DMS79 (cell line): ENCODE measurements around the gene DOK6.
"Not testable (repeated sequence)": the region's sequence is repeated elsewhere in the genome, so short reads cannot be mapped to it uniquely, and the experiment has no call there.

ENCODE experiments used
- DNase-seq: peaks from one replicate; lab custom pipeline; 2025; lab: John Stamatoyannopoulos, UW

Gene DOK6

DNA sequence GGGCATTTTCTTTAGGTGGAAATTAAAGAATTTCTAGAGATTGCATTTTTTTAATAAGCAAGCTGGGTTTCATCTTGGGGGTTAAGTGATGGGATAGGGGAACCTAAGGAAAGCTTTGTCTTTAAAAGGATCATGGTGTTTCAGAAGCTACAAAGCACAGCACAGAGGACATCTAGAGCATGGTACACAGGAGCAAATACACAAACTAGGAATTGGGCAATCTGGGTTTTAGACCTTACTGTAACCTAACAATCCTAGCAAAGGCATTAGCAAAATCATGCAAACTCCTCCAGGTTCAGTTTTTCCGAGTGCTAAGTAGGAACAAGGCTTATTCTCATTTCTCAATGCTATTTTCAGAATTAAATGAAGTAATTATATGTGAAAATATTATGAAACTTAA, 412.9 kb downstream of the DOK6 start:
- no peak for DNase-seq

- no peak for DNase-seq
Measured at GRCh38 chr18:69814861-69815385, 414.2 kb downstream of the DOK6 start.

GRCh38 chr18:69817335-69817940, 416.8 kb downstream of the DOK6 start:
- no peak for DNase-seq

- DNase-seq: no peak
Measured at GRCh38 chr18:69819460-69819859, 418.8 kb downstream of the DOK6 start.

- DNase-seq: no peak
Measured at GRCh38 chr18:69820538-69820937, 419.9 kb downstream of the DOK6 start.

GRCh38 chr18:69830189-69830588, 429.5 kb downstream of the DOK6 start:
- no peak for DNase-seq

- not testable (repeated sequence) for DNase-seq
Measured at GRCh38 chr18:69834980-69835379, 434.3 kb downstream of the DOK6 start.

GRCh38 chr18:69838003-69838402, 437.3 kb downstream of the DOK6 start:
- DNase-seq: no peak

- no peak for DNase-seq
Measured at GRCh38 chr18:69838620-69839411, 438.1 kb downstream of the DOK6 start.

GRCh38 chr18:69839497-69839896, 438.8 kb downstream of the DOK6 start:
- DNase-seq: no peak

- no peak for DNase-seq
Measured at GRCh38 chr18:69840001-69840400, 439.3 kb downstream of the DOK6 start.

DNA sequence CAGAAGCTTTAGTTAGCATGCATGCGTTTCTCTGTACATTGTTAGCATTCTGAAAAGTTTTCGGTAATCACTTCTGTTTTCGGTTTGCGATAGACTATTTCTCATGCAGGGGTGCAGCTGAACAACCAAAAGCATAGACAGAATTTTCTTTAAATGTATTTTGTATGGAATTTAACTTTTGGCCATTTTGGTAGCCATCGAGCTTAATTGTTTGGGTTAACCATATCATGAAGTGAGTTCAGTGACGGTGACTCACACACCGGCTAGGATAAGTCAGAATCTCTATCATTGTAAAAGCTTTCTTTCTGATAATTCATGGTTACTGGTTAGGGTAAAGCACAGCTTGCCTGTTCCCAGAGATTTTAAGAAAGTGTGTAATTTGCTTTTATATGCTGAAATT, 439.8 kb downstream of the DOK6 start:
- no peak for DNase-seq

DNA sequence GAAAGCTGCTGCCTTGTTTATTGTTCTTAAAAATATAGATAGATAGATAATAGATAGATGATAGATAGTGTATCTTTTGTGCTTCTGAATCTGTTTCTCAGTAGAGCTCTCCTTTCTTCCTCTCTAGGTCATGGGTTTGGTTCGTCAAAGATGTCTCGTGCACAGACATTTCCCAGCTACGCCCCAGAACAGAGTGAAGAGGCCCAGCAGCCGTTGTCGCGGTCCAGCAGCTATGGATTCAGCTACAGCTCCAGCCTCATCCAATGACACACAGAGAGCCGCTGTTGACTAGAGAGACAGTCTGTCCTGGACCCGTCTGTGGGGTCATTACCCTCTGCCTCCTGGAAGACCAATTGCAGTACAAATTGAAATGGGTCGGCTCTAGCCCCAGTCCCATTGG, 440.4 kb downstream of the DOK6 start:
- no peak for DNase-seq

DNA sequence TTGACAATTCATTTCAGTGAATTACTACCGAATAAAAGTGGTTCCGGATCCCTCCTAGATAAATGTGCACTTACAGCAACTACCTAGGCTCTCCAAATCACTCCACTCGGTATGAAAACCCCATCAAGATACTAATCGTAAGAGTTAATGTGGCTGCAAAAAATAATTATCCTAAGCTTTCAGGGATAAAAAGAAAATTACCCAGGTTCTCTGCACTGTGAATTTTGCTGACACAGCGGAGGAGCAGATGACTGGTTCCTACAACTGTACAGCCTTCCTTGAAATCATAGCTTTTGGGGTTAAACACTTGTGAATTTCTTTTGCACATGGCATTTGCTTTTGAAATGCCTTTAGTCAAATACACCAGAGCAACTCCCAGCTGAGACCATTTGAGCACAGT, 442.3 kb downstream of the DOK6 start:
- peak; percentile 88 for DNase-seq

GRCh38 chr18:69844656-69845055, 444.0 kb downstream of the DOK6 start:
- DNase-seq: no peak

DNA sequence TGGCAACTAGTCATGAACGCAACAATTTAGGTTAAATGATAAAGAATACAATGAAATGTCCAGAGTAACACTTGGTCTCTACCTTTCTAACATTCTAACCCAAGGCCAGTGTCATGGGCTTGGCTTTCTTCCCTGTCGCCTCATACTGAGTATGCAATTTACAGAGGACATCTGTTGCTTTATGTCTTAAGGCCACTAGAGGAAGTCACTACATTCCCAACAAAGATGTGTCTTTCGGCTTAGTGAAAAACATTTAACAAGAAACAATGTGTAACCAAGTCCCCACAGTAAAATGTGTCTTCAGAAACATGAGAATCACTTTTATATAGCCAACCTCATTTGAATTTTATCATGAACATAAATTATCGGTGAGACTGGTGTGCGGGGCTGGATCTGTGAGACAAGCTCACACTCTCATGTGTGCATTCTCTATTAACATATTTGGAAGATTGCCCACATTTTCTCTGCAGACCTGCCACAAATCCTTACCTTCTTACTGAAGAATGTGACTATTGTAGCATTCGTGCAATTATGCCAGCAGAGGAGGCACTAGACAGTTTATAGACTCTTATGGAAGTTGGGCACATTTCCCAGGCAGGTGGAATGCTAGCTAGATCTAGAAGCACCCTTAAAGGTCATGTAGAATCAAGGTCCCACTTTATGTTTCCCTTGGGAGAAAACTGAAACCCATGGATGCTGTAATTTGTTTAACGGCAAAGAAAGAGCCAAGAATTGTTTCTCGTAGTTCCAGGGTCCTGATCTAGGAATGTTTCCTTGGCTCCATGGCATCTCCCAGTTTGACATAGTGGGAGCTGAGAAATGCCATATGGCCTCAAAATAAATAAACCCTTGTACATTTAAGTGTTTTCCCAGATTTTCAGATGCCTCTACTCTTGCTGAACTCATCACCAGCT, 445.2 kb downstream of the DOK6 start:
- DNase-seq: peak; percentile 98

- DNase-seq: no peak
Measured at GRCh38 chr18:69853051-69853450, 452.4 kb downstream of the DOK6 start.

DNA sequence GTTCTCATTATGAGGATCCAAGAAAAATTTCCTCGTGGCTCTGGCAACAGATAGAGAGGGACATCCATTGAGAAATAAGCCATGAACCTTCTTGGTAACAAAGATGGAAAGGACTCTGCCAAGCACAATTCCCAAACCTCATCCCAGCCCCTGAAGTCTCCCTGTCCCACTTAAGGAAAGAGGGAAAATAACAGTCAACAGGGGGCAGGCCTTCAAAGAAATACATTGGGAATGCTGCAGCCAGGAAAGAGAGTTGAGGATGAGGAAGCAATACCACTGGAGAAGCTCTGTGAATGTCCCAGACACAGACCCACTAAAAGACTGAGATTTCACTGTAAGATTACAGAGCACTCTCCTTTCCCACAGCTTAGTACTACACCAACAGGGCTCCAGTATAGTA, 453.8 kb downstream of the DOK6 start:
- no peak for DNase-seq

- DNase-seq: no peak
Measured at GRCh38 chr18:69858897-69859296, 458.2 kb downstream of the DOK6 start.

GRCh38 chr18:69864802-69865201, 464.1 kb downstream of the DOK6 start:
- DNase-seq: not testable (repeated sequence)

DNA sequence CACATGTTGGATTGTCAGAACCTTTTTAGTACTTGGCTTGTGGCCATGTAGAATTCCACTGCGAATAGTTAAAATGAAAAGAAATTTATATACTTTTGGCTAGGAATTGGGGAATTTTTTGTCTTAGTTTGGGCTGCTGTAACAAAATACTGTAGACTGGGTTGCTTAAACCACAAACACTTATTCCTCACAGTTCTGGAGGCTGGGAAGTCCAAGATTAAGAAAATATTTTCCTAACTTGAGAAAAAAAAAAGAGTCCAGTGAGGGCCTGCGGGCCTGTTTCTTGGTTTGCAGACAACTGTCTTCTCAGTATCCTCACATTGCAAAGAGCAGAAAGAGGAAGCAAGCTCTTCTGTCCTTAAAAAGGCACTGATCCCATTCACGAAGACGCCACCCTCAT, 465.1 kb downstream of the DOK6 start:
- DNase-seq: no peak

DNA sequence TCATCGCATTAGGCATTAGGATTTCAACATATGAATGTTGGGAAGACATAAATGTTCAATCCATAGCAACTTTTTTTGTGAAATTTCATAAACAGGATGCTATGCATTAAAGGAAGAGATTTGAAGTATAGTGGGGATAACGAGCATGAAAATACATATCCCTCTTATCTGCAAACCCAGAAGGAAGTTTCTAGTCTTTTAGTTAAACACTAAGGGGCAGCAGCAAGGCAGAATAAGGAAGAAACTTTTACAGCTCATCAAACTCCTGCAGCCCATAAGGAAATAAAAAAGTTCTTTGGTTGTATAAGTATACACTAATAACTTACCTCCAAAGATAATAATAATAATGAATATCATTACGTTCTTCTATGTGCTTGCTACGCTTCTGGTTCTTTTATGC, 465.5 kb downstream of the DOK6 start:
- no peak for DNase-seq
